CD4-positive, alpha-beta T cell treated with Interleukin-15 for 1 hour (primary cell): ENCODE data around the gene RCC1.
"Not testable (repeated sequence)": the region's sequence is repeated elsewhere in the genome, so short reads cannot be mapped to it uniquely, and the experiment has no call there.

Experiments used
- DNase-seq: peaks from one replicate; pipeline ENCODE4 v3.0.0-alpha.2; 2020

Gene RCC1

GRCh38 chr1:28512058-28512611 lies 6.3 kb downstream of the RCC1 start:
- no peak for DNase-seq

GRCh38 chr1:28514445-28514933 lies 8.6 kb downstream of the RCC1 start:
- not testable (repeated sequence) for DNase-seq

- no peak for DNase-seq
These were observed 10.7 kb downstream of the RCC1 start for GRCh38 chr1:28516518-28516956.

GRCh38 chr1:28517649-28517999 lies 11.8 kb downstream of the RCC1 start:
- no peak for DNase-seq

GRCh38 chr1:28518000-28518744 lies 12.3 kb downstream of the RCC1 start:
- DNase-seq = peak; percentile 89

- DNase-seq = peak; percentile 31
These were observed 13.0 kb downstream of the RCC1 start for GRCh38 chr1:28518745-28519341.

- no peak for DNase-seq
These were observed 14.3 kb downstream of the RCC1 start for GRCh38 chr1:28519946-28520725.

GRCh38 chr1:28520796-28521195 lies 15.0 kb downstream of the RCC1 start:
- not testable (repeated sequence) for DNase-seq

GRCh38 chr1:28521502-28522164 lies 15.8 kb downstream of the RCC1 start:
- DNase-seq = no peak

GRCh38 chr1:28522537-28522936 lies 16.7 kb downstream of the RCC1 start:
- DNase-seq = not testable (repeated sequence)

- DNase-seq = not testable (repeated sequence)
These were observed 19.3 kb downstream of the RCC1 start for GRCh38 chr1:28525002-28525642.

GRCh38 chr1:28526886-28527285 lies 21.0 kb downstream of the RCC1 start:
- no peak for DNase-seq

- DNase-seq = no peak
These were observed 24.6 kb downstream of the RCC1 start for GRCh38 chr1:28530456-28530855.

- DNase-seq = no peak
These were observed 28.8 kb downstream of the RCC1 start for GRCh38 chr1:28534671-28535070.

- no peak for DNase-seq
These were observed 29.3 kb downstream of the RCC1 start for GRCh38 chr1:28535180-28535579.

- DNase-seq = no peak
These were observed 31.8 kb downstream of the RCC1 start for GRCh38 chr1:28537457-28538199.

- no peak for DNase-seq
These were observed 32.4 kb downstream of the RCC1 start for GRCh38 chr1:28538286-28538685.

- DNase-seq = no peak
These were observed 34.8 kb downstream of the RCC1 start for GRCh38 chr1:28540651-28541050.

GRCh38 chr1:28541414-28542015 lies 35.7 kb downstream of the RCC1 start:
- DNase-seq = not testable (repeated sequence)

GRCh38 chr1:28545246-28545628 lies 39.4 kb downstream of the RCC1 start:
- DNase-seq = no peak

- no peak for DNase-seq
These were observed 42.5 kb downstream of the RCC1 start for GRCh38 chr1:28548318-28548717.
